NCI-H345 treated with DMSO at 0.1 percent for 48 hours (cell line): Measurements from ENCODE around the gene PTPN13.

Source experiments
- DNase-seq: peaks from one replicate; lab custom pipeline; 2025; ENCODE audit not compliant: unreplicated experiment; lab: John Stamatoyannopoulos, UW

The PTPN13 gene

GRCh38 chr4:86815653-86816052 lies 221.5 kb downstream of the PTPN13 start:
- DNase-seq, result no peak

- DNase-seq, result no peak
These were observed 222.6 kb downstream of the PTPN13 start for GRCh38 chr4:86816501-86817273.

- no peak for DNase-seq
These were observed 224.1 kb downstream of the PTPN13 start for GRCh38 chr4:86818211-86818610.

GRCh38 chr4:86818841-86819240 lies 224.7 kb downstream of the PTPN13 start:
- DNase-seq, result no peak

GRCh38 chr4:86819561-86819960 lies 225.4 kb downstream of the PTPN13 start:
- no peak for DNase-seq

GRCh38 chr4:86821151-86821550 lies 227.0 kb downstream of the PTPN13 start:
- no peak for DNase-seq

- no peak for DNase-seq
These were observed 228.0 kb downstream of the PTPN13 start for GRCh38 chr4:86822136-86822535.

- no peak for DNase-seq
These were observed 231.4 kb downstream of the PTPN13 start for GRCh38 chr4:86825511-86825910.

- DNase-seq, result no peak
These were observed 237.4 kb downstream of the PTPN13 start for GRCh38 chr4:86831262-86832130.

- DNase-seq, result no peak
These were observed 239.5 kb downstream of the PTPN13 start for GRCh38 chr4:86833615-86834014.

- no peak for DNase-seq
These were observed 240.8 kb downstream of the PTPN13 start for GRCh38 chr4:86834901-86835300.

- no peak for DNase-seq
These were observed 241.6 kb downstream of the PTPN13 start for GRCh38 chr4:86835677-86836076.

GRCh38 chr4:86837691-86838503 lies 243.8 kb downstream of the PTPN13 start:
- no peak for DNase-seq

GRCh38 chr4:86840858-86841257 lies 246.7 kb downstream of the PTPN13 start:
- DNase-seq, result no peak

- no peak for DNase-seq
These were observed 247.2 kb downstream of the PTPN13 start for GRCh38 chr4:86841309-86841708.

- DNase-seq, result no peak
These were observed 251.5 kb downstream of the PTPN13 start for GRCh38 chr4:86845593-86845992.

GRCh38 chr4:86846921-86847320 lies 252.8 kb downstream of the PTPN13 start:
- no peak for DNase-seq

- DNase-seq, result no peak
These were observed 253.5 kb downstream of the PTPN13 start for GRCh38 chr4:86847571-86847970.

- no peak for DNase-seq
These were observed 254.0 kb downstream of the PTPN13 start for GRCh38 chr4:86848136-86848535.

- no peak for DNase-seq
These were observed 254.9 kb downstream of the PTPN13 start, which contains the start of gene SLC10A6 for GRCh38 chr4:86848732-86849619. Gene SLC10A6, minus strand, starts transcription at chr4:86849384. Its CDS starts 269 bp downstream, at chr4:86849115.
